AG09309 (cell line): ENCODE data around the gene HPSE.
A peak's percentile ranks its signal among the peaks of the same experiment; 100 is the strongest.

Source experiments
- DNase-seq: peaks from one replicate; pipeline ENCODE4 v3.0.0-alpha.2; 2010; ENCODE audit warnings: low read depth
- H3K4me3 ChIP-seq: 2 replicates; pipeline ENCODE4 v1.5.1; 2011; ENCODE audit warnings: mild to moderate bottlenecking, low read depth, low read length, moderate library complexity; ENCODE audit not compliant: control insufficient read depth
- CTCF ChIP-seq: IDR thresholded peaks from 2 replicates; pipeline ENCODE4 v1.5.1; 2011; ENCODE audit warnings: mild to moderate bottlenecking, low read depth, low read length, inconsistent platforms; ENCODE audit not compliant: insufficient read depth, control insufficient read depth; ENCODE audit errors: missing control alignments

The HPSE gene

GRCh38 chr4:83371235-83371634, 36.6 kb upstream of the HPSE start:
- no peak overlapping the region for H3K4me3 ChIP-seq
- DNase-seq = no peak

GRCh38 chr4:83370640-83370906, 35.9 kb upstream of the HPSE start:
- H3K4me3 ChIP-seq = no peak overlapping the region
- TF ChIP-seq CTCF = no peak
- no peak for DNase-seq

More at GRCh38 chr4:83371235-83371634, 36.6 kb upstream of the HPSE start:
- no peak for TF ChIP-seq CTCF

GRCh38 chr4:83369831-83370639, 35.4 kb upstream of the HPSE start:
- DNase-seq = no peak
- H3K4me3 ChIP-seq = no peak overlapping the region
- TF ChIP-seq CTCF = peak; percentile 8

- TF ChIP-seq CTCF = no peak
- no peak for DNase-seq
- no peak overlapping the region for H3K4me3 ChIP-seq
Observed at GRCh38 chr4:83364312-83364711, 29.7 kb upstream of the HPSE start.

- peak; percentile 53 for TF ChIP-seq CTCF
Observed at GRCh38 chr4:83362492-83363329, 28.1 kb upstream of the HPSE start.

GRCh38 chr4:83361416-83362103, 26.9 kb upstream of the HPSE start:
- no peak for DNase-seq

More at GRCh38 chr4:83362492-83363329, 28.1 kb upstream of the HPSE start:
- H3K4me3 ChIP-seq = no peak overlapping the region
- DNase-seq = peak; percentile 17

More at GRCh38 chr4:83361416-83362103, 26.9 kb upstream of the HPSE start:
- no peak for TF ChIP-seq CTCF
- H3K4me3 ChIP-seq = no peak overlapping the region
